Transverse colon (tissue), 4 donors: ENCODE measurements around the gene KIF12.

Source experiments
- EP300 ChIP-seq: sonication (generic); formaldehyde crosslinking; IDR thresholded peaks from one replicate; pipeline ENCODE4 v1.6.1; 2017; ENCODE audit warnings: antibody characterized with exemption, low read depth
- POLR2A ChIP-seq: fragments of 450-650 bp; IDR thresholded peaks from one replicate; pipeline ENCODE4 v1.6.1; 2016; ENCODE audit warnings: antibody characterized with exemption, mild to moderate bottlenecking, moderate library complexity
- POLR2AphosphoS5 ChIP-seq, 3 donors: sonication (generic); formaldehyde crosslinking; IDR thresholded peaks; one replicate each; pipeline ENCODE4 v1.6.1; 2016; ENCODE audit warnings: antibody characterized with exemption in 3 of 3
- TF ChIP-seq, protein P1 (sequence below), 5 experiments: fragments of 200-600 bp in 3 of 5; fragments of 450-650 bp in 2 of 5; sonication (generic) in 3 of 5; IDR thresholded peaks; 1 replicate in 2 of 5; 2 replicates in 3 of 5; pipeline ENCODE4 v1.5.1; 2016 to 2017; ENCODE audit warnings: antibody characterized with exemption in 5 of 5, inconsistent platforms in 3 of 5, mild to moderate bottlenecking in 2 of 5, moderate library complexity in 1 of 5

- TF ChIP-seq POLR2A, result no peak
- no peak for TF ChIP-seq EP300
- TF ChIP-seq, protein P1, sequence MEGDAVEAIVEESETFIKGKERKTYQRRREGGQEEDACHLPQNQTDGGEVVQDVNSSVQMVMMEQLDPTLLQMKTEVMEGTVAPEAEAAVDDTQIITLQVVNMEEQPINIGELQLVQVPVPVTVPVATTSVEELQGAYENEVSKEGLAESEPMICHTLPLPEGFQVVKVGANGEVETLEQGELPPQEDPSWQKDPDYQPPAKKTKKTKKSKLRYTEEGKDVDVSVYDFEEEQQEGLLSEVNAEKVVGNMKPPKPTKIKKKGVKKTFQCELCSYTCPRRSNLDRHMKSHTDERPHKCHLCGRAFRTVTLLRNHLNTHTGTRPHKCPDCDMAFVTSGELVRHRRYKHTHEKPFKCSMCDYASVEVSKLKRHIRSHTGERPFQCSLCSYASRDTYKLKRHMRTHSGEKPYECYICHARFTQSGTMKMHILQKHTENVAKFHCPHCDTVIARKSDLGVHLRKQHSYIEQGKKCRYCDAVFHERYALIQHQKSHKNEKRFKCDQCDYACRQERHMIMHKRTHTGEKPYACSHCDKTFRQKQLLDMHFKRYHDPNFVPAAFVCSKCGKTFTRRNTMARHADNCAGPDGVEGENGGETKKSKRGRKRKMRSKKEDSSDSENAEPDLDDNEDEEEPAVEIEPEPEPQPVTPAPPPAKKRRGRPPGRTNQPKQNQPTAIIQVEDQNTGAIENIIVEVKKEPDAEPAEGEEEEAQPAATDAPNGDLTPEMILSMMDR (IDR thresholded peaks at IDR 0.05), result no peak
- TF ChIP-seq POLR2AphosphoS5 (IDR thresholded peaks at IDR 0.05), result no peak
Measured at GRCh38 chr9:114110180-114110579, 11.1 kb upstream of the KIF12 start.
